ENCODE measurements around the gene GIMAP6. TPM values are rescaled to one million over a fixed set of nuclear protein-coding genes. Genes with fewer than 3 reads are reported as not detected.

The GIMAP6 gene
- total RNA-seq, 1 experiment from 2014 or later = not detected

- H3K9me3 Mint-ChIP-seq (ENCODE audit: low read depth, unreplicated experiment) = peaks cover 8% of the 10 kb centered on the region
- H3K27ac Mint-ChIP-seq (ENCODE audit: unreplicated experiment) = no peak overlapping the region
- intact Hi-C loops (cut with micrococcal nuclease; ENCODE audit: unreplicated experiment) = no loop called here
- H3K36me3 Mint-ChIP-seq (ENCODE audit: insufficient read depth, unreplicated experiment) = no peaks in the 10 kb centered on the region
- H3K4me1 Mint-ChIP-seq (ENCODE audit: low read depth, unreplicated experiment) = no peaks in the 10 kb centered on the region
- CTCF ChIA-PET = no interaction called here
- H3K4me3 Mint-ChIP-seq (ENCODE audit: low read depth, unreplicated experiment) = no peak overlapping the region
- no peak for DNase-seq
- TF ChIP-seq CTCF (IDR thresholded peaks at IDR 0.05; ENCODE audit: unreplicated experiment) = no peak
- no TSS peak for BruUV-seq (replicated peaks)
- H3K27me3 Mint-ChIP-seq (ENCODE audit: unreplicated experiment) = peaks cover 48% of the 10 kb centered on the region
These were observed 37.4 kb downstream of the GIMAP6 start for GRCh38 chr7:150594805-150595204.

- Mint-ChIP-seq H3K36me3 (ENCODE audit: insufficient read depth, unreplicated experiment) (peaks cover 5% of the 10 kb centered on the region), H3K9me3 (ENCODE audit: low read depth, unreplicated experiment) (peaks cover 9% of the 10 kb centered on the region), H3K27ac (ENCODE audit: unreplicated experiment) (no peak overlapping the region), H3K4me3 (ENCODE audit: low read depth, unreplicated experiment) (no peak overlapping the region), H3K4me1 (ENCODE audit: low read depth, unreplicated experiment) (peaks cover 13% of the 10 kb centered on the region), H3K27me3 (ENCODE audit: unreplicated experiment) (peaks cover 20% of the 10 kb centered on the region)
- intact Hi-C loops (cut with micrococcal nuclease; ENCODE audit: unreplicated experiment) = no loop called here
- CTCF ChIA-PET = no interaction called here
- no peak for DNase-seq
- no peak for TF ChIP-seq CTCF (IDR thresholded peaks at IDR 0.05; ENCODE audit: unreplicated experiment)
- BruUV-seq (replicated peaks) = no TSS peak
These were observed 44.6 kb downstream of the GIMAP6 start for GRCh38 chr7:150587551-150587950.

GRCh38 chr7:150586785-150587152 is 45.4 kb downstream of the GIMAP6 start:
- H3K36me3 Mint-ChIP-seq (ENCODE audit: insufficient read depth, unreplicated experiment) = peaks cover 5% of the 10 kb centered on the region
- no peak overlapping the region for H3K27ac Mint-ChIP-seq (ENCODE audit: unreplicated experiment)
- TF ChIP-seq CTCF (IDR thresholded peaks at IDR 0.05; ENCODE audit: unreplicated experiment) = no peak
- no TSS peak for BruUV-seq (replicated peaks)
- H3K4me3 Mint-ChIP-seq (ENCODE audit: low read depth, unreplicated experiment) = no peak overlapping the region
- intact Hi-C loops (cut with micrococcal nuclease; ENCODE audit: unreplicated experiment) = no loop called here
- H3K4me1 Mint-ChIP-seq (ENCODE audit: low read depth, unreplicated experiment) = peaks cover 13% of the 10 kb centered on the region
- H3K9me3 Mint-ChIP-seq (ENCODE audit: low read depth, unreplicated experiment) = peaks cover 6% of the 10 kb centered on the region
- DNase-seq = no peak
- H3K27me3 Mint-ChIP-seq (ENCODE audit: unreplicated experiment) = peaks cover 15% of the 10 kb centered on the region
- CTCF ChIA-PET = no interaction called here

GRCh38 chr7:150586068-150586784 is 46.0 kb downstream of the GIMAP6 start:
- Mint-ChIP-seq H3K9me3 (ENCODE audit: low read depth, unreplicated experiment) (peaks cover 3% of the 10 kb centered on the region), H3K4me3 (ENCODE audit: low read depth, unreplicated experiment) (no peak overlapping the region), H3K4me1 (ENCODE audit: low read depth, unreplicated experiment) (peaks cover 13% of the 10 kb centered on the region), H3K27ac (ENCODE audit: unreplicated experiment) (no peak overlapping the region), H3K27me3 (ENCODE audit: unreplicated experiment) (peaks cover 10% of the 10 kb centered on the region), H3K36me3 (ENCODE audit: insufficient read depth, unreplicated experiment) (peaks cover 5% of the 10 kb centered on the region)
- CTCF ChIA-PET = no interaction called here
- intact Hi-C loops (cut with micrococcal nuclease; ENCODE audit: unreplicated experiment) = no loop called here
- TF ChIP-seq CTCF (IDR thresholded peaks at IDR 0.05; ENCODE audit: unreplicated experiment) = no peak
- no TSS peak for BruUV-seq (replicated peaks)
- DNase-seq = no peak

Data from Calu3 (cell line).